G401 (cell line): ENCODE results near the gene TNS1. TPM values are rescaled to one million over a fixed set of nuclear protein-coding genes. Genes with fewer than 3 reads are reported as not detected.

Experiments
- DNase-seq: peaks from one replicate; pipeline ENCODE4 v3.0.0-alpha.2; 2015; ENCODE audit warnings: low spot score
- in situ Hi-C: cut with HindIII; loops from 2 replicates; pipeline ENCODE4 v1.10.0; 2016; ENCODE audit warnings: low sequenced_read_pairs, mixed read lengths
- total RNA-seq: library from RNA; depleted of rRNA; stranded (reverse); fragments of >200 nt; shearing (Covaris generic); gene quantifications from 2 replicates; pipeline ENCODE4 v1.2.3, GENCODE V29; 2014; rRNA removed

The TNS1 gene
- total RNA-seq, 1 experiment from 2014 or later, result not detected

DNA sequence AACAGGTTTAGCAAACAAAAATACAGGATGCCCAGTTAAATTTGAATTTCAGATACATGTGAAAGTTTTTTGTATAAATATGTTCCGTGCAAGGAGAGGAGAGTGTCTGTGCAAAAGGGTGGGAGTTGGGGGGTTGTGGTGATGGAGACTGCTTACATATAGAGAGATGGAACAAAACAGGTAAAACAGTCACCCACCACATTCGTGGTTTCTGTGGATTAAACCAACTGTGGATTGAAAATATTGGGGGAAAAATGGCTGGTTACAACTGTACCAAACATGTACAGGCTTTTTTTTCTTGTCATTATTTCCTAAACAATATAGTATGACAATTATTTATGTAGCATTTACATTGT lies 245.7 kb downstream of the TNS1 start:
- in situ Hi-C loops, result no loop called here
- no peak for DNase-seq

DNA sequence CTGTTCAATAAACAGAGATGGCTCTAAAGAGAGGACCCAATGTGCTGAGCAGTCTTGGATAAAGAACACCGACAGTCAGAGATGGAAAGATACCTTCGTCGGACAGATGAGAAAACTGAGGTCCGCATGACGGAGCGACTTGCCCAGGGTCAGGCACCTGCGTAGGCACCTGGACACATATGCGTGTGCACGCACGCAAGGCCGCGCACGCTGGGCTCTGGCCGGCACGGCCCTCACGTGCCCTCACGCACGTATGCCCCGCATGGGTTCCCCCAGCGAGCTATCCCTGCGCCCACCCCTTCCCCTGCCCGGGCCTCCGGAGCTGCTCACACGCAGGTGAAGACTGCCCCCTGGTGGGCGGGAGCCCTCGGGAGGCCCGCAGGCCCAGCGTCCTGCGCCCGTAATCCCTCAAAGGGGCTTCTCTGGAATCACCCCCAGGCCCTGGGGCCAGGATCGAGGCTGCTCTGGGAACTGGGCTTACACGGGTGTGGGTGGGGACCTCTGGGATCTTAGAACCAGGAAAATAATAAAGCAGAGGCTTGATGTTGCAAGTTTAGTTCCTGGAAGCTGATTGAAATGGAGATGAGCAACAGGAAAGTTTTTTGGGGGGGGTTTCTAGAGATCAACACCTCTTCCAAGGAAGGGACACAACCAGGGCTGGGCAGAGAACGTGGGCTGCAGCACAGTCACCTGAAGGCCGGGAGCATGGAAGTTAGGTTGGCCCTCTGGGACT lies 246.3 kb downstream of the TNS1 start:
- in situ Hi-C loops, result no loop called here
- peak; percentile 47 for DNase-seq

DNA sequence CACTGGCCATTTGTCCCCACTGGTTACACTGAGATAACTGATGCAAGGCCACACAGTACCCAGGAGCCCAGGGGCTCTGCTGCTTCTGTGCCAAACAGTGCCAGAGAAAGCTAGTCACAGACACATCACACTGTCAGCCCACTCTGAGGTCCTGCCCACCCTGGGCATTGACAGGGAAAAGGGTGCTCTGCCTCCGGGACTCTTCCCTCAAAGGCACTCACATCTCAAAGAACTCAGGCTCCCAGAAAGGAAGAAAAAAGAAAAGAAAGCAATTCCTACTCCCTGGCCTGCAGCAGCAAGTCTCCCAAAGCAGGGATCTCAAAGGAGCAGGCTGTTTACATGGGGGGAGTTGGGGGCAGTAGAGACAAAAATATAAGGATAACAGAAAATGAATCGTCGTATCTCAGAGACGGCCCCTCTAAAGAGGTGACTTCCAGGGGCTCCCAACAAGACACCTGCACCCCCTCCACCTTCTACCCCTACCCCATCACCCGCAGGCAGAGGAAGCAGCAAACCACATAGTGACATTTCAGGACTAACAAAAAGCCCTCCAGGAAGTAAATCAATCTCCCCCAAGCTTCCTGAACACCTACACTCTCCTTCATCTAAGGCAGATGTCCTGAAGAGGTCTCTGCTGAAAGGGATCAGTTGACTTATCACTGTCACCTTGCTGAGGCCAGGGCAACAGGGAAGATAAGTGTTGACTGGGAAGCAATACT lies 247.6 kb downstream of the TNS1 start:
- in situ Hi-C loops, result no loop called here
- DNase-seq, result no peak

DNA sequence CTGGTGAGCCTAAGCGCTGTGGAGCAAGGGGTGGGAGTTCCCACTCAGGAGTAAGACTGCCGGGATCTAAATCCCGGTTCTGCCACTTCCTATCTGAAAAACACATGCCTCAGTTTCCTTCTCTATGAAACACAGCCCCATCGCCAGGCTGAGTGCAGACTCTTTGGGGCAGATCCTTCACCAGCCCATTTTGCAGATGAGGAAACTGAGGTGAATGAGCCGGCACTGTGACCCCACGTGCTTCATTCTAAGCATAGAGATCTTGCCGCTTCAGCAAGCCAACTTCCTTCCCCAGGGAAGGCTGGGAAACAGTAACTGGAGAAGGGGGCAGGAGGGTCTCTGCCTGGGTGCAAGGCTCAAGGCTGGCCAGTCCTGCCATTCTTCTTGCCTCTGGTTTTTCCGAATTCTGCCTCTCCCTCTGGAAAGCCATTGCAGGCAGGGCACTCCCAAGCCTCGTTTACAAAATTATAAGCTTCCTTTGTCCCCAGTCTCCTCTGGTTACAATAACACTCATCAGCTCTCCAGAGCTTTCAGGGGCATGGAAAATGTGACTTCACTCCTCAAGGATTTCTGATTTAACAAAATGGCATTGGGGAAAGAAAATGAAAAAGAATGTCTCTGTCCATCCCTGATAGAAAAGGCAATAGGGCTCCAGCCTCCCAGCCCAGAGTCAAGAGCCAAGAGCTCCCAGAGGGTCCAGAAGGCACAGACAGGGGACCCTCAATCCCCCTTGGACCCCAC lies 249.2 kb downstream of the TNS1 start:
- no peak for DNase-seq
- in situ Hi-C loops, result no loop called here

DNA sequence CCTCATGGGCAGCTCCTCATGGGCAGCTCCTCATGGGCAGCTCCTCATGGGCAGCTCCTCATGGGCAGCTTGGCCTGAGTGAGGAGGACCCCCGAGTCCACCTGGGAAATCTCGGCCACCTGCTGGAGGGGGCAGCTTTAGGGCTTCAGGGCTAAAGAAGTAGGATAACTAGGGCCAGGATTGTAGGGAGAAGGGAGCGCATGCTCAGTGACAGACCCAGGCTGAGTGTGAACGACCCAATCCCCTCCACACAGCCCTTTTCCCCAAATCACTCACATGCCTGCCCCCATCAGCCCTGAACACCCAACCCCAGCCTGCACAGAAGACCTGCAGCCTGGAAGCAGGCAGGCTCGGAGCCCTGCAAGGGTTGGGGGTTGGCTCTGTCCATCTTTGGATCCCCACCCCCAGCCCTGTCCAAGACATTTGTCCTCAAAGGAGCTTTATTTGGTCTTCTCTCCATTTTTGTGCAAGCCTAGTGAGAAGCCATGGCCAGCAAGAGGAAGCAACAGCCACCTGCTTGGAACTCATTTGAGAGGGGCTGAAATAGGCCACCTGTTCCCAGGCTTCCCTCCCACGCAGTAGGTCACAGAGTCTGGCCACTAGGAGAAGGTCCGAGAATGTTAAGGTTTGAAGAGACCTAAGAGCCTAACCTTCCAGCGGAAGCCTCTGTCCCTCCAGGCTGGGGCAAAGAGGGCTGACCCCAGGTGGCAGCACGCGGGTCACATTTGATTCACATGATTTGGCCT lies 249.9 kb downstream of the TNS1 start:
- DNase-seq, result no peak

DNA sequence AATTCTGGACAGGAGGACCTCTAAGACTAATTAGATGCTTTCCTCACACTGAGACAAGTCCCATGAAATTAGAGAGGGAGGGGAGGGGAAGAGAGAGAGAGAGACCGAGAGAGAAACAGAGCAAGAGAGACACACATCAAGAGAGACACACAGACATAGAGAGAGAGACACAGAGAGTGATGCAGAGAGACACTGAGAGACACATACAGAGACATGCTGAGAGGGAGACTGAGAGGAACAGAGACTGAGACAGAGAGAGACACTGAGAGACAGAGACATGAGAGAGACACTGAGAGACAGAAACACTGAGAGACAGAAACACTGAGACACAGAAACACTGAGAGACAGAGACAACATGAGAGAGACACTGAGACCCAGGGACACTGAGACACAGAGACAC lies 250.8 kb downstream of the TNS1 start:
- no peak for DNase-seq
- in situ Hi-C loops, result no loop called here

More for the DNA sequence above, 249.9 kb downstream of the TNS1 start:
- in situ Hi-C loops, result no loop called here

DNA sequence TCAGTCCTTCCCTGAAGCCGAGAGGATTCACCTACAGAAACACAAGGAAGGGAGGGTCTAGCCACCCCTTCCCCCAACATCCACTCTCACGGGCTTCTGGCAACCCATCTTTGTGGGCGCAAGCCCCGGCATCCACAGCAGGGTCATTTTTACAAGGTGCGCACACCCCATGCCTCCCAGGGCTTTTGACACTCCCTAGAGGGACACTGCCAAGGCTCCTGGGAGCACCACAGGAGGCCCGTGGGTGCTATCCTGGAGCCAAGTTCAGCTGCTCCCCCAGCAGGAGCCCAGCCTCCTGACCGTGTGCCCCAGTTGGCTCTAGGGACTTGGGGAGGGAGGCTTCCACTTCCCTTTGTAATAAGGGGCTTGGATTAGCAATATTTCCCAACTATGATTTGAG lies 251.6 kb downstream of the TNS1 start:
- DNase-seq, result no peak
- in situ Hi-C loops, result no loop called here

Other genes with a start within 250 kb of the TNS1 start
- not detected in 2 replicates for gene RUFY4, start 66.3 kb upstream of the TNS1 start, total RNA-seq
- not detected in 2 replicates for gene CXCR2, start 123.0 kb upstream of the TNS1 start, total RNA-seq
- not detected in 2 replicates for gene CXCR1, start 164.0 kb upstream of the TNS1 start, total RNA-seq
- gene ARPC2, start 214.2 kb upstream of the TNS1 start, total RNA-seq, result 263 and 286 TPM in 2 replicates